ENCODE results near the gene GALNT6.

The GALNT6 gene

GRCh38 chr12:51403159-51403558 is 12.0 kb upstream of the GALNT6 start:
- in situ Hi-C loops (cut with MboI; ENCODE audit: low sequenced_read_pairs, unreplicated experiment) = loop anchor here (25.0 kb wide), 1 partner anchor 284 kb away; no protein-coding TSS in a partner anchor
- TF ChIP-seq, protein P1, sequence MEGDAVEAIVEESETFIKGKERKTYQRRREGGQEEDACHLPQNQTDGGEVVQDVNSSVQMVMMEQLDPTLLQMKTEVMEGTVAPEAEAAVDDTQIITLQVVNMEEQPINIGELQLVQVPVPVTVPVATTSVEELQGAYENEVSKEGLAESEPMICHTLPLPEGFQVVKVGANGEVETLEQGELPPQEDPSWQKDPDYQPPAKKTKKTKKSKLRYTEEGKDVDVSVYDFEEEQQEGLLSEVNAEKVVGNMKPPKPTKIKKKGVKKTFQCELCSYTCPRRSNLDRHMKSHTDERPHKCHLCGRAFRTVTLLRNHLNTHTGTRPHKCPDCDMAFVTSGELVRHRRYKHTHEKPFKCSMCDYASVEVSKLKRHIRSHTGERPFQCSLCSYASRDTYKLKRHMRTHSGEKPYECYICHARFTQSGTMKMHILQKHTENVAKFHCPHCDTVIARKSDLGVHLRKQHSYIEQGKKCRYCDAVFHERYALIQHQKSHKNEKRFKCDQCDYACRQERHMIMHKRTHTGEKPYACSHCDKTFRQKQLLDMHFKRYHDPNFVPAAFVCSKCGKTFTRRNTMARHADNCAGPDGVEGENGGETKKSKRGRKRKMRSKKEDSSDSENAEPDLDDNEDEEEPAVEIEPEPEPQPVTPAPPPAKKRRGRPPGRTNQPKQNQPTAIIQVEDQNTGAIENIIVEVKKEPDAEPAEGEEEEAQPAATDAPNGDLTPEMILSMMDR (IDR thresholded peaks at IDR 0.05; ENCODE audit: borderline replicate concordance, control extremely low read depth, extremely low read depth, insufficient read depth, missing control alignments) = no peak

GRCh38 chr12:51401900-51402299 is 10.7 kb upstream of the GALNT6 start:
- in situ Hi-C loops (cut with MboI; ENCODE audit: low sequenced_read_pairs, unreplicated experiment) = loop anchor here (25.0 kb wide), 1 partner anchor 285 kb away; no protein-coding TSS in a partner anchor
- no peak for DNase-seq (ENCODE audit: low spot score)
- TF ChIP-seq, protein P1 (IDR thresholded peaks at IDR 0.05; ENCODE audit: borderline replicate concordance, control extremely low read depth, extremely low read depth, insufficient read depth, missing control alignments) = no peak

More at GRCh38 chr12:51403159-51403558, 12.0 kb upstream of the GALNT6 start:
- DNase-seq (ENCODE audit: low spot score) = no peak

DNA sequence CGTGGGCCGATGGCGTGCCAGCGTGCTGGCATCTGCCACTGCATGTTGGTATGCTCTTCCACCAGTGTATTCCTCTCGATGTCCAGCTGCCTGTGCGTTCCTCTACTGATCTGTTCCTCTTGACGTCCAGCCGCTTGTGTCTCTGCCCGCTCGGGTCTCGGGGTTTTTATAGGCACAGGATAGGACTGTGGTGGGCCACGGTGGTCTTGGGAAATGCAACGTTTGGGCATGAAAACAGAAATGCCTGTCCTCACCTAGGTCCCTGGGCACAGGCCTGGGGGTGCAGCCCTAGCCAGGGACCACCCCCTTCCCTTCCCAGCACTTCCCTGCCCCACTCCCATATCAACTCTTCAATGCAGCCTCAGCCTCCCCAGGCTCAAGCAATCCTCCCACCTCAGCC is 10.3 kb upstream of the GALNT6 start:
- DNase-seq (ENCODE audit: low spot score) = no peak
- in situ Hi-C loops (cut with MboI; ENCODE audit: low sequenced_read_pairs, unreplicated experiment) = loop anchor here (25.0 kb wide), 1 partner anchor 286 kb away; no protein-coding TSS in a partner anchor
- TF ChIP-seq, protein P1 (IDR thresholded peaks at IDR 0.05; ENCODE audit: borderline replicate concordance, control extremely low read depth, extremely low read depth, insufficient read depth, missing control alignments) = no peak

DNA sequence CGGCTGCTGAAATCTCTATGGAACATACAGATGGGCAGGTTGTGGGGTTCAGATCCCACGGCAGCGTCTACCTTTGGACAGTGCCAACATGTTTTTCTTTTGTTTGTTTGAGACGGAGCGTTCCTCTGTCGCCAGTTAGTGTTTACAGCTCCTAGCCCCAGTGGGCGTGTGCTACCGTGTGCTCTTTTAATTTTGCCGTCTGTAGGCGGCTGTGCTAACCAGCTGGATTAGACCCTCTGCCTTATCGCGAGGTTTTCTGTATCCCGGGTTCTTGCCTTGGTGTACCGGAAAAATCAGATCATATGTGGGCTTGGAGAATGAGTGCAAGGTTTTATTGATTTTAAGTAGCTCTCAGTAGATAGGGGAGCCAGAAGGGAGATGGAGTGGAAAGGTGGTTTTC is 9.8 kb upstream of the GALNT6 start:
- in situ Hi-C loops (cut with MboI; ENCODE audit: low sequenced_read_pairs, unreplicated experiment) = loop anchor here (25.0 kb wide), 1 partner anchor 286 kb away; no protein-coding TSS in a partner anchor
- TF ChIP-seq, protein P1 (IDR thresholded peaks at IDR 0.05; ENCODE audit: borderline replicate concordance, control extremely low read depth, extremely low read depth, insufficient read depth, missing control alignments) = no peak
- DNase-seq (ENCODE audit: low spot score) = no peak

- in situ Hi-C loops (cut with MboI; ENCODE audit: low sequenced_read_pairs, unreplicated experiment) = loop anchor here (25.0 kb wide), 1 partner anchor 287 kb away; no protein-coding TSS in a partner anchor
- TF ChIP-seq, protein P1 (IDR thresholded peaks at IDR 0.05; ENCODE audit: borderline replicate concordance, control extremely low read depth, extremely low read depth, insufficient read depth, missing control alignments) = no peak
- DNase-seq (ENCODE audit: low spot score) = no peak
These were observed 8.7 kb upstream of the GALNT6 start for GRCh38 chr12:51399891-51400290.

DNA sequence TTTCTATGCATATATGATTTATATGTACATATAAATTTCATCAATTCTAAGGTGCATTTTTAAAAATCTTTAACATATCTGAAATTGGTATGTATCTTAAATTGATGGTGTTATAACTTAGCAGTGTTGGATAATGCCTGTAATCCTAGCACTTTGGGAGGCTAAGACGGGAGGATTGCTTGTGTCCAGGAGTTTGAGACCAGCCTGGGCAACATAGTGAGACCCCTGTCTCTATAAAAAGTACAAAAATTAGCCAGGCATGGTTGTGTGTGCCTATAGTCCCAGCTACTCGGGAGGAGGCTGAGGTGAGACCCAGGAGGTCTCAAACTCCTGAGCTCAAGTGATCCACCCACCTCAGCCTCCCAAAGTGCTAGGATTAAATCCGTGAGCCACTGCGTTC is 6.5 kb upstream of the GALNT6 start:
- TF ChIP-seq, protein P1 (IDR thresholded peaks at IDR 0.05; ENCODE audit: borderline replicate concordance, control extremely low read depth, extremely low read depth, insufficient read depth, missing control alignments) = no peak
- in situ Hi-C loops (cut with MboI; ENCODE audit: low sequenced_read_pairs, unreplicated experiment) = no loop called here
- DNase-seq (ENCODE audit: low spot score) = no peak
